Stimulated activated CD4-positive, alpha-beta T cell treated with anti-CD3 and anti-CD28 coated beads, TNF-alpha, amount 100 ng/mL, for 48 hours (primary cell): ENCODE measurements around the gene SLC16A12.
"Not testable (repeated sequence)": the region's sequence is repeated elsewhere in the genome, so short reads cannot be mapped to it uniquely, and the experiment has no call there.

ENCODE experiments used
- DNase-seq, 3 donors: peaks; one replicate each; pipeline ENCODE4 v3.0.0-alpha.2; 2020; ENCODE audit warnings: low read depth in 3 of 3

Gene SLC16A12

GRCh38 chr10:89416465-89416864, 118.9 kb downstream of the SLC16A12 start:
- DNase-seq, result no peak

GRCh38 chr10:89414879-89415821, 120.2 kb downstream of the SLC16A12 start:
- DNase-seq, result peak in 1 of 3 donors; percentile 28

- peak in 2 of 3 donors; percentile 40 to 41 for DNase-seq
These were observed 121.1 kb downstream of the SLC16A12 start, which contains the start of gene IFIT5 for GRCh38 chr10:89414146-89414878. Gene IFIT5, plus strand, starts transcription at chr10:89414568. Its CDS starts 231 bp downstream, at chr10:89414799.

- DNase-seq, result no peak
These were observed 121.9 kb downstream of the SLC16A12 start for GRCh38 chr10:89413398-89413912.

GRCh38 chr10:89412276-89412675, 123.1 kb downstream of the SLC16A12 start:
- peak in 1 of 3 donors; percentile 17 for DNase-seq

GRCh38 chr10:89411135-89411534, 124.3 kb downstream of the SLC16A12 start:
- DNase-seq, result not testable (repeated sequence)

- DNase-seq, result not testable (repeated sequence)
These were observed 124.8 kb downstream of the SLC16A12 start for GRCh38 chr10:89410551-89410950.

GRCh38 chr10:89409282-89409681, 126.1 kb downstream of the SLC16A12 start:
- DNase-seq, result not testable (repeated sequence)

- not testable (repeated sequence) for DNase-seq
These were observed 127.6 kb downstream of the SLC16A12 start for GRCh38 chr10:89407792-89408191.

- not testable (repeated sequence) for DNase-seq
These were observed 129.2 kb downstream of the SLC16A12 start for GRCh38 chr10:89406178-89406577.

GRCh38 chr10:89404104-89405047, 131.0 kb downstream of the SLC16A12 start:
- no peak for DNase-seq

- DNase-seq, result no peak
These were observed 132.4 kb downstream of the SLC16A12 start for GRCh38 chr10:89403043-89403442.

- no peak for DNase-seq
These were observed 135.4 kb downstream of the SLC16A12 start for GRCh38 chr10:89399956-89400355.

- DNase-seq, result no peak
These were observed 137.2 kb downstream of the SLC16A12 start for GRCh38 chr10:89398003-89398749.

- DNase-seq, result no peak
These were observed 140.3 kb downstream of the SLC16A12 start for GRCh38 chr10:89395141-89395540.

GRCh38 chr10:89393898-89394297, 141.5 kb downstream of the SLC16A12 start:
- no peak for DNase-seq

- no peak for DNase-seq
These were observed 142.4 kb downstream of the SLC16A12 start for GRCh38 chr10:89392974-89393373.

- DNase-seq, result no peak
These were observed 143.3 kb downstream of the SLC16A12 start, which contains the start of gene IFIT1 for GRCh38 chr10:89391907-89392756. Gene IFIT1, plus strand, starts transcription at chr10:89392623. Its CDS starts 90 bp downstream, at chr10:89392713.

- DNase-seq, result not testable (repeated sequence)
These were observed 144.2 kb downstream of the SLC16A12 start for GRCh38 chr10:89391226-89391576.
